ENCODE results near the gene CSTA.

CSTA gene, protein sequence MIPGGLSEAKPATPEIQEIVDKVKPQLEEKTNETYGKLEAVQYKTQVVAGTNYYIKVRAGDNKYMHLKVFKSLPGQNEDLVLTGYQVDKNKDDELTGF

GRCh38 chr3:122324871-122325323 is at the start of gene CSTA:
Gene CSTA, plus strand, starts transcription at chr3:122325248. Its CDS starts 45 bp downstream, at chr3:122325293.
- DNase-seq: no peak

- no peak for DNase-seq
Observed at GRCh38 chr3:122281891-122282290, 43.2 kb upstream of the CSTA start.

DNA sequence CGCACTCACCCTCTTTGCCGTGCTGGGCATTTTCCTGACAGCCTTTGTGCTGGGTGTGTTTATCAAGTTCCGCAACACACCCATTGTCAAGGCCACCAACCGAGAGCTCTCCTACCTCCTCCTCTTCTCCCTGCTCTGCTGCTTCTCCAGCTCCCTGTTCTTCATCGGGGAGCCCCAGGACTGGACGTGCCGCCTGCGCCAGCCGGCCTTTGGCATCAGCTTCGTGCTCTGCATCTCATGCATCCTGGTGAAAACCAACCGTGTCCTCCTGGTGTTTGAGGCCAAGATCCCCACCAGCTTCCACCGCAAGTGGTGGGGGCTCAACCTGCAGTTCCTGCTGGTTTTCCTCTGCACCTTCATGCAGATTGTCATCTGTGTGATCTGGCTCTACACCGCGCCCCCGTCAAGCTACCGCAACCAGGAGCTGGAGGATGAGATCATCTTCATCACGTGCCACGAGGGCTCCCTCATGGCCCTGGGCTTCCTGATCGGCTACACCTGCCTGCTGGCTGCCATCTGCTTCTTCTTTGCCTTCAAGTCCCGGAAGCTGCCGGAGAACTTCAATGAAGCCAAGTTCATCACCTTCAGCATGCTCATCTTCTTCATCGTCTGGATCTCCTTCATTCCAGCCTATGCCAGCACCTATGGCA is 41.1 kb upstream of the CSTA start:
- DNase-seq: no peak

DNA sequence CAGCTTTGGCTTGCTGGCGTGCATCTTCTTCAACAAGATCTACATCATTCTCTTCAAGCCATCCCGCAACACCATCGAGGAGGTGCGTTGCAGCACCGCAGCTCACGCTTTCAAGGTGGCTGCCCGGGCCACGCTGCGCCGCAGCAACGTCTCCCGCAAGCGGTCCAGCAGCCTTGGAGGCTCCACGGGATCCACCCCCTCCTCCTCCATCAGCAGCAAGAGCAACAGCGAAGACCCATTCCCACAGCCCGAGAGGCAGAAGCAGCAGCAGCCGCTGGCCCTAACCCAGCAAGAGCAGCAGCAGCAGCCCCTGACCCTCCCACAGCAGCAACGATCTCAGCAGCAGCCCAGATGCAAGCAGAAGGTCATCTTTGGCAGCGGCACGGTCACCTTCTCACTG is 40.6 kb upstream of the CSTA start:
- no peak for DNase-seq

DNA sequence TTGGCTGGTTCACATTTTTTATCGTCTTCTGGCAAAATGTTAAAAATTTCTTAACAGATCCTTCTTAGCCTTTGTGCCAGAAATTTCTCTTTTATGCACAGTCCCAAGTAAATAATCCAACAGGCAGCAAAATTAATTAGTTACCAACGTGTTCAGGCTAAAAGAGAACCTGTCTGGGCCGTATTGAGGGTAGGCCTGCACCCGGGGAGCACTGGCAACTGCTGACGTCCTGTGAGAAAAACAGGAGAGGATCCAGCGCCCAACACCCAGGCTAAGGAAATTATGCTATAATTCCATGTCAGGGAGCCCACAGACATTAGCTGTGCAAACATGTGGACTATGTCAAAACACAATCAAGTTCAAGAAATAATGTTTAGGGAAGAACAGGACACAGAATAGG is 30.7 kb upstream of the CSTA start:
- DNase-seq: no peak

GRCh38 chr3:122295266-122296062 is 29.6 kb upstream of the CSTA start:
- no peak for DNase-seq

- DNase-seq: no peak
Observed at GRCh38 chr3:122298239-122298638, 26.8 kb upstream of the CSTA start.

- DNase-seq: no peak
Observed at GRCh38 chr3:122299215-122299614, 25.8 kb upstream of the CSTA start.

DNA sequence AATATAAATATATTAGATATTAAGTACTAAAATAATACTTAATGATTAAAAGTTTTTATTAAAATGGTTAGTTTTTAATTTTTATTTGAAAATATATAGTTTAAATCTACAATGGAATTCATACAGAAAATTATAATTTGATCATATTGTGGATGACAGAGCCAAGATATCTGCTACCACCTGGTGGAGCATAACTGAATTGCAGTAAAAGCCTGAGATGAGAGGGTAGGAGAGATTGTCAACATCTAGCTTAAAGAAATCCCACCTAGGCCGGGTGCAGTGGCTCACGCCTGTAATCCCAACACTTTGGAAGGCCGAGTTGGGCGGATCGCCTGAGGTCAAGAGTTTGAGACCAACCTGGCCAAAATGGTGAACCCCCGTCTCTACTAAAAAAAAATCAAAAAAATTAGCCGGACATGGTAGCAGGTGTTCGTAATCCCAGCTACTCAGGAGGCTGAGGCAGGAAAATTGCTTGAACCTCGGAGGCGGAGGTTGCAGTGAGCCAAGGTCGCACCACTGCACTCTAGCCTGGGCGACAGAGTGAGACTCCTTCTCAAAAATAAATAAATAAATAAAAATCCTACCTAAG is 25.1 kb upstream of the CSTA start:
- peak; percentile 19 for DNase-seq

GRCh38 chr3:122301063-122301462 is 24.0 kb upstream of the CSTA start:
- no peak for DNase-seq

GRCh38 chr3:122305818-122306621 is 19.0 kb upstream of the CSTA start:
- no peak for DNase-seq

- DNase-seq: no peak
Observed at GRCh38 chr3:122306622-122306953, 18.5 kb upstream of the CSTA start.

- no peak for DNase-seq
Observed at GRCh38 chr3:122307094-122307687, 17.9 kb upstream of the CSTA start.

DNA sequence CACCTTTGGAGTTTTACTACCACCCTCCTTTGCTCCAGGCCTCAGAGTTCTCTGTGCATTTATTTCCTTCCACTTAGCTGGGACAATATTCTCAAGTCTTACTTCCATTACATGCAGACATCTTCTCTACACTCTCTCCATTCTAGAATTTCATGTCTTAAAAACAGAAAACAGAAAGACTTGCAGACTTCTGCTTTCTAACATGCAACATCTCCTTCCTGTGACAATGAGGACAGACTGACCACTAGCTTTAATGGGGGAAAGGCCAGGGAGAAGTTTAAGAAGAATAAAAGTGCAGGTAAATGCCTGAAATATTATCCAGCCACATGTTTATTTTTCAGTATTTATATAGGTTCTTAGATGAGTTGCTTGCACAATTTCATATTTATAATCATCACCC is 17.1 kb upstream of the CSTA start:
- no peak for DNase-seq

GRCh38 chr3:122310361-122310760 is 14.7 kb upstream of the CSTA start:
- DNase-seq: no peak

- no peak for DNase-seq
Observed at GRCh38 chr3:122312826-122313225, 12.2 kb upstream of the CSTA start.

DNA sequence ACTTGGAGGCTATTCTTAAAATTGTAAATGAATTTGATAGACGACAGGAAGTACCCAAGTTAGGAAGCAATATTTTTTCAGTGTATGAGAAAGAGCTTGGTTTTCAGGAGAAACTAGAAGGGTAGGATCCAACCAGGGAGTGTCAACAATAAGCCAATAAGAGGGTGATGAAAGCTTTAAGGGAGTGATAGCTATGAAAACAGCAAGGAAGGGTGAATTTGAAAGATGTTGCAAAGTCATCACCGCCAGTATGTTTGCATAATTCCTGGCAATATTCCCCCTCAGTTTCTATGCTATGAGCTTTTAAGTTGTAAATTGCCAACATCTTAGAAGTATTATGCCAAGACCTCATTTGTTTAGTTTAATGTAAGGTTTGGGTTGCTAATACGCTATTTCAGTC is 11.8 kb upstream of the CSTA start:
- DNase-seq: no peak

DNA sequence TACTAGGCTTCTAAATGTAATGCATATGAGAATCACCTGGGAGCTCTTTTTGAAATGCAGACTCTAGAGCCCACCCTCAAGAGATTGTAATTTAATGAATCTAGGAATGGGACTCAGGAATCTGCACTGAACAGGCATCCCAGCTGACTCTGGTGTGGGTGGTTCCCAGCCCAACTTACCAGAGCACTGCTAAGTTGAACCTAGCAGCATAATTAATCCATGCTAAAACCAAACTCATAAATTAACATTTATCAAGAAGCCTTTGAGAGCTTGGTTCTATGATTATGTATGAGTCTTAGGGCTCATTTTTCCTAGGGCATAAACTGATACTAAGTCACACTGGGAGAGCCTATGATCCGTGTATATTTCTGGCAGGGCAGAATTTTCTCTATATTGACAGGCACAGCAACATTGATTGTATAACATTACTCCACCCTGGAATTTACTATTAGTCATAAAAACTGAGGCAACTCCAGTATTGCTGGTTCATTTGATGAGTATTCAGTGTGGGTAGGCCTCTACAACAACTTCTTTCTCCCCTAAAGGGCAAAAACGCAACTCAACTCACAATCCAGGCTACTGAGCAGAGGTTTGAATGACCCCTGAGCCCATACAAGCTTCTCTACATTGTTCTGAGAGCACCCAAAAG is 10.7 kb upstream of the CSTA start:
- DNase-seq: peak; percentile 11

DNA sequence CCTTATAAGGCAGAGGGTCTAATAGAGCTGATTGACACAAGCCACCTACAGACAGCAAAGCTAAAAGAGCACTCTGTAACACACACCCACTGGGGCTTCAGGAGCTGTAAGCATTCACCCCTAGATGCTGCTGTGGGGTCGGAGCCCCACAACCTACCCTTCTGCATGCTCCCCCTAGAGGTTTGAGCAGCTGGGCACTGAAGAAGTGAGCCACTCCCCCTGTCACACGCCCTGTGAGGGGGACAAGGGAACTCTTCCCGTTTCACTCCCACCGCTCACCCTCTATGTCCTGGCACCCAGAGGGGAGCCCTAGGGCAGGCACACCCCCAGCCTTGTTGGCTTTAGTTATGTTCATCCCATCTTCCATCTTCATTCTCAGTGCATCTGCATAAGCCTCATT is 9.4 kb upstream of the CSTA start:
- no peak for DNase-seq

DNA sequence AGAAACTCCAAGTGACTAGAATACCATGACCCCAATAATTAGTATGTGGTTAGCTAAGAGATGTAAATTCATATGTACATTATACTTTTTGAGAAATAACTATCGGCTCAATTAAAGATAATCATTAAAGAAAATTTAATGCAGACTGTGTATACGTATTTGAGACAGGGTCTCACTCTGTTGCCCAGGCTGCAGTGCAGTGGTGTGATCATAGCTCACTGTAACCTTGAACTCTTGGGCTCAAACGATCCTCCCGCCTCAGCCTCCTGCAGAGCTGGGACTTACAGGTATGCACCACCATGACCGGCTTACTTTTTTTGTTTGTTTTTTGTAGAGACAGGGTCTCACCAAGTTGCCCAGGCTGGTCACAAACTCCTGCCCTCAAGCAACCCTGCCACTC is 8.7 kb upstream of the CSTA start:
- no peak for DNase-seq

- DNase-seq: no peak
Observed at GRCh38 chr3:122318620-122319019, 6.4 kb upstream of the CSTA start.

Measured in EL (cell line).